GM19438 (cell line): ENCODE data around the gene CERT1.
A peak's percentile ranks its signal among the peaks of the same experiment; 100 is the strongest.

Source experiments
- ATAC-seq: cut with Tn5 transposase; IDR thresholded peaks from one replicate; pipeline ENCODE4 v1.9.1; 2021; ENCODE audit warnings: low read depth; ENCODE audit not compliant: unreplicated experiment

Gene CERT1

GRCh38 chr5:75414241-75414640 lies 97.2 kb downstream of the CERT1 start:
- no peak for ATAC-seq

GRCh38 chr5:75412111-75412990 lies 99.1 kb downstream of the CERT1 start:
- no peak for ATAC-seq

- ATAC-seq, result no peak
These were observed 106.1 kb downstream of the CERT1 start for GRCh38 chr5:75405296-75405695.

GRCh38 chr5:75395277-75395676 lies 116.2 kb downstream of the CERT1 start:
- ATAC-seq, result no peak

DNA sequence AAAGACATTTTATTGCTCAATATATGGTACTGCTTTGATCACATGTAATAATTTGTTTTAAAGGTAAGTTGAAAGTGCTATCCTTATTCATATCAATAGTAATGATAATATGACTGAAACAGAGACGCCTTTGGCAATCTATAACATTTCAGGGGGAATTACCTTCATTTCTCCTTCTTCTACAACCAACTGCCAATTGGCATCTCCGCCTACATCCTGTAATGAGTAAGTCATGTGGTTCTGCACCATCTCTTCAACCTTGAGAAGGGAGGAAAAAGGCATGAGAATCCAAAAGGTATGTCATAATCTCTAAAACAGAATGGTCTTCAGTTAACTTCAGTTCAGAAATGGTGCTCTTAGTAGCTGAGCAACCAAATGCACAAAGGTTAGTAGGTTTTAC lies 122.0 kb downstream of the CERT1 start:
- ATAC-seq, result no peak

DNA sequence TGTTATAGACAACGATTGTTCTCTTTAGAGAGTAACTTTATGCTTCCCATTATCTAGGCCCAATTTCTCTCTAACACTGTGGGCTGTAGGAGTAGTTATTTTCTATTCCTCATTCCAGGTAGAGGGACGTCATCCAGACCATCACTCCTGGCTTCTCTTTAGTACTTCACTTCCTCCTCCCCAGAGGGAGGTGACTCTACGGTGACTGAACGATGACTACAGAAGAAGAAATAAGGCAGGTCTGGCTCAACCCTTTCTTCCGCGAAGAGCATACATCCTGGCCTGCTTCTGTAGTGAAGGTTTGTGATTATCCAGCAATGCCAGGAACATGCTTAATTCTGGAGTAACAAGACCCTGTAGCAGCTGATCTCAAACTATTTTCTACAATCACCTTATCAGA lies 123.6 kb downstream of the CERT1 start:
- no peak for ATAC-seq

DNA sequence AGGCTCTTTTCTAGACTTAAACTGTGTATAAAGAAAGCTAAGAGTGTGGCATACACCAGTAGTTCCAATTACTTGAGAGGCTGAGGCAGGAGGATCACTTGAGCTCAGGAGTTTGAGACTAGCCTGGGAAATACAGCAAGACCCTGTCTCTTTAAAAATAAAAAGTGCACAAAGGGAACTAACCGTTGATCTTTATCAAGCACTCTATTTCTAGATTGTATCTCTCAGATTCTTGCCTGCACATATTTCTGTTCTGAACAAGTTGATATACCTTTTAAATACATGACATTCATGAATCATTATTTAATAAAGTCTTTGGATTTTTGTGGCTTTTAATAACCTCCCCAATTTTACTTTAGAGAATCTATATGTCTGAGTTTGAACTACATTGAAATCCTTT lies 127.2 kb downstream of the CERT1 start:
- ATAC-seq, result no peak

DNA sequence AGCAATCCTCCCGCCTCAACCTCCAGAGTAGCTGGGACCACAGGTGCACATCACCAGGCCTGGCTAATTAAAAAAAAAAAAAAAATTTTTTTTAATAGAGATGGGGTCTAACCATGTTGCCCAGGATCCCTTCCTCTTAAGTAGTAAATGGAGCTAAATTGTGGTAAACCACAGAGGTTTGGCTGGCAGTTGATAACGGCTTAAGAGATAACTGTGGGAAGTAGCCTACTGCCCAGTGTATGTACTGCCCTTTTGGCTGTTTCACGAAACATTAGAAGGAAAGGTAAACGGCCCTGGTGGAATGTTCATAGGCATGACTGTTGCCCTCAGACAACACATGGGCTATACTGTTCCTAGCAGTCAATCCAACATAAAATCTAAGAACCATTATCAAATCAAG lies 130.0 kb downstream of the CERT1 start:
- no peak for ATAC-seq

DNA sequence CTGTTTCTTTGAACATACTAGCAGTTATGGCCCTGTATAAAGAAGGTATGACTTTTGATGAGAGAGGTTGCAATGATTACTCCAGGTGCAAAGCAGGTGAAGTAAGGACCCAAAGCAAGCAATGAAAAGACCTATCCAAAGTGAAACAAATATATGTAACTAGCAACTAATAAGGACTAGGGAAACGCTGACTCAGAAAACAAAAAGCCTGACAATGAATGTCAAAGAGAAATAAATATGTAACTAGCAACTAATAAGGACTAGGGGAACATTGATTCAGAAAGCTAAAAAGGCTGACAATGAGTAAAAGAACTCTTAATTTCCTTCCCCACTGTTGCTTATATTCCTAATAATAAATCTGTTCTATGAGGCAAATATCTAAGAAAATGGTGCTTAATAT lies 131.3 kb downstream of the CERT1 start:
- ATAC-seq, result no peak

DNA sequence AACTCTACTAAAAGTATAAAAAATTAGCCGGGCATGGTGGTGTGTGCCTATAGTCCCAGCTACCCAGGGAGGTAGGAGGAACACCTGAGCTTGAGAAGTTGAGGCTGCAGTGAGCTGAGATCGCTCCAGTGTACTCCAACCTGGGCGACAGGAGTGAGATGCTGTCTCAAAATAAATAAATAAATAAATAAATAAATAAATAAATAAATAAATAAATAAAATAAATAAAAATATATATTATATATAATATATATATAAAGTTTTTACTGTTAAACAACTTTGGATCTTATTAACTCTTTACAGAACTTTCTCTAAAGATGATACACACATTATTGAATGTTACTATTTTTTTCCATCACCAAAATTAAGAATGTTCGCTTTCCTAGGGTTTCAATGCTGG lies 136.0 kb downstream of the CERT1 start:
- no peak for ATAC-seq

GRCh38 chr5:75374394-75374814 lies 137.0 kb downstream of the CERT1 start:
- no peak for ATAC-seq

DNA sequence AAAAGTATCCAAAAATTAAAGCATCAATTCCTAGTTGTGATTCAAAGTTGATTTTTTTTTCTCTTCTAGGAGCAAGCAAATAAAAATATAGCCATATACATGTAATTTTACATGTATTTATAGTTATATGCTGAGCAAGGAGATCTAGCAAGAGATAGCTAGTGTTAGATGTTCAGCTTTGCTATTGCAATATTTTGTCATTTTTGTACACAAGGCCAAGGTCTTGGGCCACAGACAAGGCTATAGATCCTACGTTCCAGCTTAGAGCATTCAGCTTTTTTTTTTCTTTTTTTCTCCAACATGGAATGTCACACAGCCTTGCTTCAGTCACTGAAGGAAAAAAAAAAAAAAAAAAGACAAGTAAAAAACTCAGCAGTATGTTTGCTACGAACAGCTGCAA lies 137.6 kb downstream of the CERT1 start:
- ATAC-seq, result no peak

- no peak for ATAC-seq
These were observed 143.0 kb downstream of the CERT1 start for GRCh38 chr5:75368391-75368790.

DNA sequence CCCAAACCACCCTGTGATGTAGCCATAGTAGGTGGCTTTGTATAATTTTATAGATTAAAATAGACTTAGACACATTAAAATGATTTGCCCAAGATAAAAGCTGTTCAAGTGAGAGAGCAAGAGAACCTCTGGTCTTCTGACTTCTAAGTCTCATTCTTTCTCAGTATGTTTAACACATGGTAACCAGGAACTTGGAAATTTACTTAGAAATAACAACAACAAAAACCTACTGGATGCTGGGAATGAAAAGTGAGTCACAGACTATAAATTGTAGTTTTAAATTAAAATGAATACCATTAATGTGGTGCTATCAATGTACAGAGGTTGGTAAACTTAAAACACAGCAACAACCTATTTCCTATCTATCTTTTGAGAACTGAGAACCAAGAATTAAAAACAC lies 144.0 kb downstream of the CERT1 start:
- ATAC-seq, result no peak

- peak; percentile 62 for ATAC-seq
These were observed 144.6 kb downstream of the CERT1 start for GRCh38 chr5:75366787-75367186.

- ATAC-seq, result no peak
These were observed 145.7 kb downstream of the CERT1 start for GRCh38 chr5:75365740-75366139.

DNA sequence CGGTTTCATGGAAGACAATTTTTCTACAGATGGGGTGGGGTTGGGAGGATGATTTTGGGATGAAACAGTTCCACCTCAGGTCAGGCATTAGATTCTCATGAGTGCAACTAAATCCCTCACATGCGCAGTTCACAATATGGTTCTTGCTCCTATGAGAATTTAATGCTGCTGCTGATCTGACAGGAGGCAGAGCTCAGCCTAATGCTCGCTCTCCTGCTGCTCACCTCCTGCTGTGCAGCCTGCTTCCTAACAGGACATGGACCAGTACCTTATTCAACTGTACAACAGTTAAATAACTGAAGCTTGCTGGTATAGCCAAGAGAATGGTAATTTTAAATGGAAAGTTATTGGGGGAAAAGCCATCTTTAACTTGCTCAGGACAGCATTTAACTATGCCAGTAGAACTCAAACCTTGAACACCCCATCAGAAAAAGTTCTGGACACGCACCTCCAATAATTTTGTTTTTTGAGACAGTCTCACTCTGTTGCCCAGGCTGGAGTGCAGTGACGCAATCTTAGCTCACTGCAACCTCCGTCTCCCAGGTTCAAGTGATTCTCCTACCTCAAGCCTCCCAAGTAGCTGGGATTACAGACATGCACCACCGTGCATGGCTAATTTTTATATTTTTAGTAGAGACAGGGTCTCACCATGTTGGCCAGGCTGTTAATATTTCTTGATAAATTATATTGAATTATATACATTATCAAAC lies 146.7 kb downstream of the CERT1 start:
- no peak for ATAC-seq

- no peak for ATAC-seq
These were observed 147.5 kb downstream of the CERT1 start for GRCh38 chr5:75363726-75364495.

- ATAC-seq, result no peak
These were observed 148.3 kb downstream of the CERT1 start for GRCh38 chr5:75363111-75363510.

DNA sequence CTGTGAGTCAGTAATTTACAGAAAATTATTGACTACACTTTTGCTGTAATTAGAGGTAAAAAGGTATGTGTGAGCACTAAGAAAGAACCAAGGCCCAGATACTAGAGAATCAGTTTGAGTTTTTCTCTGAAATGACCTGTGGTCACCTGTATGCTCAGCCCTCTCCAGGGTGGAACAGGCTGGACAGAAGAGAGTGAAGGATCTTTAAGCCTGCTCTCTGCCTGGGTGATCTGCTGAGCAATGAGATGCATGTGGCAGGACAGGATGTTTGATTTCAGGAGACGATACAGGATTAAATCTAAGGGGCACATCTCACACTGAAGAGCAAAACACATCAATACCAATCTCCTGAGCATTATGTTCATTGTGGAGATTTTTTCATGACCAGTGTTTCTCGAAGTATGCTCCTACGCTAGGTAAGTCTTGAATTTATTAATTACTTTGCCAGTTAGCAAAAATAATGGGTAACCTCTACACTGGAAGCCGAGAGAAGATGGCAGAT lies 148.9 kb downstream of the CERT1 start:
- no peak for ATAC-seq

- no peak for ATAC-seq
These were observed 150.1 kb downstream of the CERT1 start for GRCh38 chr5:75361310-75361709.
